ENCODE measurements around the gene SEPTIN12.

Gene SEPTIN12

GRCh38 chr16:4772351-4772750, 15.8 kb downstream of the SEPTIN12 start:
- Histone ChIP-seq H2AFZ (ENCODE audit: low read length) (no peak overlapping the region), H3K9me2 (replicated peaks; ENCODE audit: low read depth, low read length) (no peaks in the 10 kb centered on the region), H3K79me2 (ENCODE audit: insufficient read depth, low read length) (no peaks in the 10 kb centered on the region), H3F3A (ENCODE audit: low read depth) (no peaks in the 10 kb centered on the region), H3K4me2 (ENCODE audit: low read depth, low read length, poor library complexity, severe bottlenecking) (no peak overlapping the region), H3K27me3 (ENCODE audit: insufficient read depth, low read length, poor library complexity, severe bottlenecking) (no peaks in the 10 kb centered on the region), H3K9me3 (ENCODE audit: insufficient read depth, low read depth, low read length) (no peaks in the 10 kb centered on the region), H3K36me3 (ENCODE audit: insufficient read depth, low read length) (no peaks in the 10 kb centered on the region), H3K9ac (ENCODE audit: low read depth, low read length, poor library complexity, severe bottlenecking) (no peak overlapping the region), H3K4me1 (ENCODE audit: insufficient read depth, low read length, poor library complexity, severe bottlenecking) (no peaks in the 10 kb centered on the region), H3K4me3 (ENCODE audit: low read length, poor library complexity, severe bottlenecking) (no peak overlapping the region), H4K20me1 (ENCODE audit: insufficient read depth, low read length, poor library complexity, severe bottlenecking) (no peaks in the 10 kb centered on the region)
- TF ChIP-seq EZH2phosphoT487 (IDR thresholded peaks at IDR 0.05; ENCODE audit: borderline replicate concordance) (no peak), CTCF (conservative IDR thresholded peaks at IDR 0.05; ENCODE audit: low read length) (no peak)

GRCh38 chr16:4771646-4772045, 16.5 kb downstream of the SEPTIN12 start:
- TF ChIP-seq EZH2phosphoT487 (IDR thresholded peaks at IDR 0.05; ENCODE audit: borderline replicate concordance), result no peak
- no peak for TF ChIP-seq CTCF (conservative IDR thresholded peaks at IDR 0.05; ENCODE audit: low read length)
- H3K36me3 ChIP-seq (ENCODE audit: insufficient read depth, low read length), result no peaks in the 10 kb centered on the region
- no peaks in the 10 kb centered on the region for H3F3A ChIP-seq (ENCODE audit: low read depth)
- H3K27me3 ChIP-seq (ENCODE audit: insufficient read depth, low read length, poor library complexity, severe bottlenecking), result no peaks in the 10 kb centered on the region
- no peaks in the 10 kb centered on the region for H3K4me1 ChIP-seq (ENCODE audit: insufficient read depth, low read length, poor library complexity, severe bottlenecking)
- H3K9ac ChIP-seq (ENCODE audit: low read depth, low read length, poor library complexity, severe bottlenecking), result no peak overlapping the region
- peaks cover 2% of the 10 kb centered on the region for H3K79me2 ChIP-seq (ENCODE audit: insufficient read depth, low read length)
- H3K4me3 ChIP-seq (ENCODE audit: low read length, poor library complexity, severe bottlenecking), result no peak overlapping the region
- no peaks in the 10 kb centered on the region for H3K9me3 ChIP-seq (ENCODE audit: insufficient read depth, low read depth, low read length)
- H4K20me1 ChIP-seq (ENCODE audit: insufficient read depth, low read length, poor library complexity, severe bottlenecking), result no peaks in the 10 kb centered on the region
- H3K4me2 ChIP-seq (ENCODE audit: low read depth, low read length, poor library complexity, severe bottlenecking), result no peak overlapping the region
- H3K9me2 ChIP-seq (replicated peaks; ENCODE audit: low read depth, low read length), result no peaks in the 10 kb centered on the region
- no peak overlapping the region for H2AFZ ChIP-seq (ENCODE audit: low read length)

GRCh38 chr16:4769306-4769638, 18.9 kb downstream of the SEPTIN12 start:
- H3K27me3 ChIP-seq (ENCODE audit: insufficient read depth, low read length, poor library complexity, severe bottlenecking), result no peaks in the 10 kb centered on the region
- H3F3A ChIP-seq (ENCODE audit: low read depth), result no peaks in the 10 kb centered on the region
- H3K36me3 ChIP-seq (ENCODE audit: insufficient read depth, low read length), result no peaks in the 10 kb centered on the region
- TF ChIP-seq CTCF (conservative IDR thresholded peaks at IDR 0.05; ENCODE audit: low read length) (no peak), EZH2phosphoT487 (IDR thresholded peaks at IDR 0.05; ENCODE audit: borderline replicate concordance) (no peak)
- no peaks in the 10 kb centered on the region for H3K9me3 ChIP-seq (ENCODE audit: insufficient read depth, low read depth, low read length)
- no peak overlapping the region for H3K4me2 ChIP-seq (ENCODE audit: low read depth, low read length, poor library complexity, severe bottlenecking)
- no peak overlapping the region for H3K4me3 ChIP-seq (ENCODE audit: low read length, poor library complexity, severe bottlenecking)
- H2AFZ ChIP-seq (ENCODE audit: low read length), result 0 out of 2 replicates have a peak overlapping the region, but pooled peaks have one; percentile 27
- H3K4me1 ChIP-seq (ENCODE audit: insufficient read depth, low read length, poor library complexity, severe bottlenecking), result no peaks in the 10 kb centered on the region
- H3K9me2 ChIP-seq (replicated peaks; ENCODE audit: low read depth, low read length), result no peaks in the 10 kb centered on the region
- H3K79me2 ChIP-seq (ENCODE audit: insufficient read depth, low read length), result peaks cover 14% of the 10 kb centered on the region
- H4K20me1 ChIP-seq (ENCODE audit: insufficient read depth, low read length, poor library complexity, severe bottlenecking), result no peaks in the 10 kb centered on the region
- H3K9ac ChIP-seq (ENCODE audit: low read depth, low read length, poor library complexity, severe bottlenecking), result no peak overlapping the region
